Fibroblast of skin of right biceps (primary cell): ENCODE measurements around the gene SOX15.
"Not testable (repeated sequence)": the region's sequence is repeated elsewhere in the genome, so short reads cannot be mapped to it uniquely, and the experiment has no call there.

Source experiments
- DNase-seq: peaks from one replicate; pipeline ENCODE4 v3.0.0-alpha.2; 2013

SOX15 gene

GRCh38 chr17:7606280-7606679 is 16.4 kb upstream of the SOX15 start:
- DNase-seq = no peak

- not testable (repeated sequence) for DNase-seq
These were observed 7.7 kb upstream of the SOX15 start for GRCh38 chr17:7597561-7597960.

- DNase-seq = no peak
These were observed 3.4 kb upstream of the SOX15 start for GRCh38 chr17:7593296-7593695.

GRCh38 chr17:7592422-7593021 is 2.6 kb upstream of the SOX15 start:
- no peak for DNase-seq

DNA sequence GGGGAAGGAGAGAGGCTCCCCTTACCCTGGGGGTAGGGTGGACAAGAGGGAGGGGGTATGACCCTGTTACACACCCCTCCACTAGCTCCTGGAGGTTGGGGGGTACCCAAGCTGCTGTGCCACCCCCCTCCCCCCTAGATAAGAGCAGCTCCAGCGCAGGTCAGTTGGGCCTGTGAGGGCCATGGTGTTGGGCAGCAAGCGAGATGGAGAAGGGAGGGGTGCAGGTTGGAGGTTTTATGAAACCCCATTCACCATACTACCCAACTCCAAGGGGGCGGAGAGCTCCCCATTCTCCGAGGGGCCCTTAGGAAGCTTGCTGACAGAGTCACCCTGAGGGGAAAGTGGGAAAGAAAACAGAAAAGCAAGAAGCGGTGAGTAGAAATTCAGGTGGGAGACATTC is 1.7 kb upstream of the SOX15 start:
- DNase-seq = no peak

- DNase-seq = peak; percentile 63
These were observed 849 bp upstream of the SOX15 start for GRCh38 chr17:7590743-7591142.

DNA sequence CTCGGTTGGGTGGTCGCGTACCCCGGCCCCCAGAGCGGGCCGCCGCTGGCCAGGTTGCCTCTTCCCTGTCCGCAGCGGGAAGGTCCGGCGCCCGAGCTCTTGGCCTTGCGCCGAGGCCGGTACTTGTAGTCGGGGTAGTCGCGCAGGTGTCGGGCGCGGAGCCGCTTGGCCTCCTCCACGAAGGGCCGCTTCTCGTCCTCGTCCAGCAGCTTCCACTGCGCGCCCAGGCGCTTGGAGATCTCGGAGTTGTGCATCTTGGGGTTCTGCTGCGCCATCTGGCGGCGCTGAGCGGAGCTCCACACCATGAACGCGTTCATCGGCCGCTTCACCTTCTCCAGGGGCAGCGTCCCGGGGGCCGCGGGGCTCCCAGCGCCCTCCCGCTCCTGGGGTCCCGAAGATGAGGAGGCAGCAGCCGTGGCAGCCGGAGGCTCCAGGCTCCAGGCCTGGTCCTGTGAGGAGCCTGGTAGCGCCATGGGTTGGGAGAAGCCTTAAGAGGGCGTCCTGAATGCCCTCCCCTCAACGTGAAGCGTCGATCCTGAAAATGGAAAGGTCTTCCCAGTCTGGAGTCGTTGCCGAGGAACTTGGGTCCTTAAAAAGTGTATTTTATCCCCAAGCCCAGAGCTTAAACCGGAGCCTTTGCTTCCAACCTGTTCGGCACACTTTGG is 558 bp downstream of the SOX15 start:
- DNase-seq = peak; percentile 83

DNA sequence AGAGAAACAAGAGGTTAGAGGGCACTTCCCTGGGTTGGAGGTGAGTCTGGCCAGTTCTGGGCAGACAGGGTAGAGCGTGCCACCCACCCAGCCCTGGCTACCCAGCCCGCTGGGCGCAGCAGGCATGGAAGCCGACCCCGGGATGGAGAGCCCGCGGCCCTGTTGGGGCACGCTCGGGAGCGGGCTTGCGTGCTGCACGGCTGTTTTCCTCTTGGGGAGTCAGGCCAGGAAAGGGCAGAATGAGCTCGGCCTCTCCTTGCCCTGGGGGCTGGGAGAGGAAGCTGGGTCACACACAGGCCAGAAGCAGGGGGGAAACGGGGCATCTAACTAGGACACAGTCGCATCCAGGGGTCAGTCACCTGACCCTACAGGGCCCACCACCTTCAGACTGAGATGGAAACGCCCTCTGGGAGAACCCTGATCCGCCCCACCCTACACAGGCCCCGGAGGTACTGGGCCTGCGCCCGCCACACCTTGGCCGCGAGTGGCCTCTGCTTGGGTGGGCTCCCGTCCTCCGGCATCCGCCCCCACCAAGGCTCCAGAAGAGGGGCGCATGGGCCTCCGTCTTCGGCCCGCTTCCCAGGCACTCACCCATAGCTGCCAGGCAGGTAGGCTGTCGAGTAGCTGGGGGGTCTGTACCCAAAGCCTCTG is 1.2 kb downstream of the SOX15 start:
- DNase-seq = no peak

GRCh38 chr17:7587420-7588151 is 2.3 kb downstream of the SOX15 start:
- DNase-seq = peak; percentile 95

DNA sequence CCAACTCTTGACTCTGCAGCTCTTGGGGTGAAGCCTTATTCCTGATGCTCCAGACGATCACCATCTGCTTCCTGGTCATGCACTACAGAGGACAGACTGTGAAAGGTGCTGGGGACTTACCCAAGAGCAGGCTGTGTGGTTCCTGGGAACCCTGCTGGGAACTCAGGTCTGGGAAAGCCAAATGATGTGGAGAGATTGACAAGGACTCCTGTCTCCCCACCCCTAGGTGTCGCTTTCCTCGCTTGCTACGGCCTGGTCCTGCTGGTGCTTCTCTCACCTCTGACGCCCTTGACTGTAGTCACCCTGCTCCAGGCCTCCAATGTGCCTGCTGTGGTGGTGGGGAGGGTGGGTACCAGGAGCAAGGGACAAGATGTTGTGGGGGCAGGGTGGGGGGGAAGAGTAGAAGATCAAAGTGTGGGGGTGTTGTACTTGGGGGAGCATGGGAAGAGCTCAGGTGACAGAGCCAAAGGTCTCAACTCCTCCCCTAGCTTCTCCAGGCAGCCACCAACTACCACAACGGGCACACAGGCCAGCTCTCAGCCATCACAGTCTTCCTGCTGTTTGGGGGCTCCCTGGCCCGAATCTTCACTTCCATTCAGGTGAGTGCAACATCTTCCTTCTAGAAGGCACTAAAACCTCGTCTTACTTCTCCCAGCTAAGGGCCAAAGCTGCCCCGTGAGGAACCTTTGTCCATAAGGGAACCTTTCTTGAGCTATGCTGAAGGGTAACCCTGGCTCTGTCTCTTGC is 3.0 kb downstream of the SOX15 start:
- DNase-seq = no peak

GRCh38 chr17:7583253-7584109 is 6.4 kb downstream of the SOX15 start, which contains the start of gene MPDU1:
Gene MPDU1, plus strand, starts transcription at chr17:7583852. Its CDS starts 11 bp downstream, at chr17:7583863.
- DNase-seq = peak; percentile 98

GRCh38 chr17:7582396-7583252 is 7.3 kb downstream of the SOX15 start:
- DNase-seq = no peak

DNA sequence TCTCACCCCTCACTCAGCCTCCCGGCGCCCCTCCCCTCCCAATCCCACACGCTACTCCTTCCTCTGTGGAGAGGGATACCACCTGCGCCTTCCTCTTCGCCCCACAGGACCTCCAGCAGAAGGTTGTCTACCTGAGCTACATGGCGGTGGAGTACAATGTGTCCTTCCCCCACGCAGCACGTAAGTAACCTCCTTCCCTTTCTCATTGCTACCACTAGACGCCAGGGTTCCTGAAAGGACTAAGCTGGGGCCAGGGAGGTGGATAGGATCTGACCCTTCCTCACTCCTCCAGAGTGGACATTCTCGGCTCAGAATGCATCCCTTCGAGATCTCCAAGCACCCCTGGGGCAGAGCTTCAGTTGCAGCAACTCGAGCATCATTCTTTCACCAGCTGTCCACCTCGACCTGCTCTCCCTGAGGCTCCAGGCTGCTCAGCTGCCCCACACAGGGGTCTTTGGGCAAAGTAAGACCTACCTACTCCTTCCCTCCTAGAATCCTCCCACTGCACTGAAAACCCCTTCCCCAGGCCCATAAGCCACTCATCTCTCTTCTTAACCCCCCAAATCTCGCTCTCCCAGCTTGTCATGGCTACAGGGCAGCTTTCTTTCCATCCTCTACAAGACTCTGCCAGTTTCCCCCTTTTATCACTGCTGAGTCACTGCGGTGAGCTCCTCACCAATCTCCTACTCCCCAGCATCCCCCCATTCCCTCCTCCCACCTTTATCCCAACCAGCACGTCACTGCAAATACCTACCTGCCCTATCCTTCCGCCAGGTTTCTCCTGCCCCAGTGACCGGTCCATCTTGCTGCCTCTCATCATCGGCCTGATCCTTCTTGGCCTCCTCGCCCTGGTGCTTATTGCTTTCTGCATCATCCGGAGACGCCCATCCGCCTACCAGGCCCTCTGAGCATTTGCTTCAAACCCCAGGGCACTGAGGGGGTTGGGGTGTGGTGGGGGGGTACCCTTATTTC is 9.0 kb downstream of the SOX15 start:
- DNase-seq = no peak

DNA sequence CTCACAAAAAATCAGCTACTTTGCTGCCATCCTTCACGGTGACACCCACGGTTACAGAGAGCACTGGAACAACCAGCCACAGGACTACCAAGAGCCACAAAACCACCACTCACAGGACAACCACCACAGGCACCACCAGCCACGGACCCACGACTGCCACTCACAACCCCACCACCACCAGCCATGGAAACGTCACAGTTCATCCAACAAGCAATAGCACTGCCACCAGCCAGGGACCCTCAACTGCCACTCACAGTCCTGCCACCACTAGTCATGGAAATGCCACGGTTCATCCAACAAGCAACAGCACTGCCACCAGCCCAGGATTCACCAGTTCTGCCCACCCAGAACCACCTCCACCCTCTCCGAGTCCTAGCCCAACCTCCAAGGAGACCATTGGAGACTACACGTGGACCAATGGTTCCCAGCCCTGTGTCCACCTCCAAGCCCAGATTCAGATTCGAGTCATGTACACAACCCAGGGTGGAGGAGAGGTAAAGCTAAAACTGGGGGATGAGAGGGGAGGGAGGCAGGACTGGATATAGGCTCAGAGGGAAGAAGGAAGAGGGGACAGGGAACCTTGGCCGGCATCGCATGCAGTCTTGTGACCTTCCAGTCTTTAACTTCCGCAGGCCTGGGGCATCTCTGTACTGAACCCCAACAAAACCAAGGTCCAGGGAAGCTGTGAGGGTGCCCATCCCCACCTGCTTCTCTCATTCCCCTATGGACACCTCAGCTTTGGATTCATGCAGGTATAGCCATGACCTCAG is 9.9 kb downstream of the SOX15 start:
- no peak for DNase-seq

- DNase-seq = peak; percentile 93
These were observed 10.7 kb downstream of the SOX15 start, which contains the start of gene CD68 for GRCh38 chr17:7579001-7579833. Gene CD68, plus strand, starts transcription at chr17:7579638. Its CDS starts 40 bp downstream, at chr17:7579678.

DNA sequence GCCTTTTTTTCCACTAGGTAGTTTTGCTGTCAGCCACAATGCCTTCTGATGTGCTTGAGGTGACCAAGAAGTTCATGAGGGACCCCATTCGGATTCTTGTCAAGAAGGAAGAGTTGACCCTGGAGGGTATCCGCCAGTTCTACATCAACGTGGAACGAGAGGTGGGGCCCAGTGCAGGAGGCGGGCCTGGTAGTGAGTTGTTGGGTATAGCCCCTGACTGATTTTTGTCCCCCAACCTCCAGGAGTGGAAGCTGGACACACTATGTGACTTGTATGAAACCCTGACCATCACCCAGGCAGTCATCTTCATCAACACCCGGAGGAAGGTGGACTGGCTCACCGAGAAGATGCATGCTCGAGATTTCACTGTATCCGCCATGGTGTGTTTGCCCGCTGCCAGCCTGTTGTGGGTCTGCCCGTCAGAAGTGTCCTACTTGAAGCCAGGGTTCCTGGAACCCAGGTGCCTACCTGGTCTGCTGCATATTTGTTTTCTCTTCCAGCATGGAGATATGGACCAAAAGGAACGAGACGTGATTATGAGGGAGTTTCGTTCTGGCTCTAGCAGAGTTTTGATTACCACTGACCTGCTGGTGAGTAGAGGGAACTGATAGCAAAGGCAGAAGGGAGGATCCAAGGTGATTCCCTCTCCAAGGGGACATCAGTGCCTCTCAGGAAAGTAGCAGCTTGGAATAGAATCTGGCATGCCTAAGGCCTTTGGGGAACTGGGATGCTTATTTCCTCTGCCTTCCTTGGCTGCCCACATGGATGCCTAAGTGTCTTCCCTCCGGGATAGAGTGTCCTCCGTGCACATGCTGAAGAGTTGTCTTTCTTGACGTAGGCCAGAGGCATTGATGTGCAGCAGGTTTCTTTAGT is 12.3 kb downstream of the SOX15 start:
- no peak for DNase-seq
